Immature natural killer cell (primary cell): ENCODE data around the gene FOXO1. TPM values are rescaled to one million over a fixed set of nuclear protein-coding genes. Genes with fewer than 3 reads are reported as not detected.
"Not testable (repeated sequence)": the region's sequence is repeated elsewhere in the genome, so short reads cannot be mapped to it uniquely, and the experiment has no call there.

ENCODE experiments used
- DNase-seq, 3 donors: peaks; one replicate each; pipeline ENCODE4 v3.0.0; 2022; ENCODE audit warnings: mixed read lengths in 1 of 3
- H3K27ac Mint-ChIP-seq, 6 donors: one replicate each; pipeline ENCODE4 v1.8.0; 2020; ENCODE audit warnings: mixed read lengths in 6 of 6, mild to moderate bottlenecking in 5 of 6, inconsistent platforms in 4 of 6, moderate library complexity in 3 of 6
- H3K27me3 Mint-ChIP-seq, 3 donors: one replicate each; pipeline ENCODE4 v1.8.0; 2020 to 2021; ENCODE audit warnings: low read depth in 3 of 3, mild to moderate bottlenecking in 3 of 3, mixed read lengths in 3 of 3, moderate library complexity in 3 of 3, inconsistent platforms in 1 of 3
- H3K36me3 Mint-ChIP-seq, 3 donors: one replicate each; pipeline ENCODE4 v1.8.0; 2020; ENCODE audit warnings: mixed read lengths in 3 of 3, inconsistent platforms in 2 of 3, mild to moderate bottlenecking in 2 of 3
- H3K4me1 Mint-ChIP-seq, 2 donors: one replicate each; pipeline ENCODE4 v1.8.0; 2020; ENCODE audit warnings: inconsistent platforms in 2 of 2, mild to moderate bottlenecking in 2 of 2, mixed read lengths in 2 of 2, moderate library complexity in 1 of 2
- H3K4me3 Mint-ChIP-seq, 5 donors: one replicate each; pipeline ENCODE4 v1.8.0; 2020; ENCODE audit warnings: mild to moderate bottlenecking in 5 of 5, mixed read lengths in 5 of 5, inconsistent platforms in 3 of 5, moderate library complexity in 3 of 5
- H3K9me3 Mint-ChIP-seq, 6 donors: one replicate each; pipeline ENCODE4 v1.8.0; 2020; ENCODE audit warnings: mild to moderate bottlenecking in 6 of 6, mixed read lengths in 6 of 6, inconsistent platforms in 4 of 6, moderate library complexity in 3 of 6
- polyA plus RNA-seq, 3 donors: library from polyadenylated mRNA; unstranded; fragments of 300-500 nt; fragmentation: Illumina TruSeq; gene quantifications; one replicate each; pipeline ENCODE4 v1.2.3, GENCODE V29; 2021

The FOXO1 gene
- polyA plus RNA-seq, result 10 to 100 TPM in 2 of 3 donors, 1 to 10 TPM in 1; 4.5 to 15.6 (median 12.5) TPM

DNA sequence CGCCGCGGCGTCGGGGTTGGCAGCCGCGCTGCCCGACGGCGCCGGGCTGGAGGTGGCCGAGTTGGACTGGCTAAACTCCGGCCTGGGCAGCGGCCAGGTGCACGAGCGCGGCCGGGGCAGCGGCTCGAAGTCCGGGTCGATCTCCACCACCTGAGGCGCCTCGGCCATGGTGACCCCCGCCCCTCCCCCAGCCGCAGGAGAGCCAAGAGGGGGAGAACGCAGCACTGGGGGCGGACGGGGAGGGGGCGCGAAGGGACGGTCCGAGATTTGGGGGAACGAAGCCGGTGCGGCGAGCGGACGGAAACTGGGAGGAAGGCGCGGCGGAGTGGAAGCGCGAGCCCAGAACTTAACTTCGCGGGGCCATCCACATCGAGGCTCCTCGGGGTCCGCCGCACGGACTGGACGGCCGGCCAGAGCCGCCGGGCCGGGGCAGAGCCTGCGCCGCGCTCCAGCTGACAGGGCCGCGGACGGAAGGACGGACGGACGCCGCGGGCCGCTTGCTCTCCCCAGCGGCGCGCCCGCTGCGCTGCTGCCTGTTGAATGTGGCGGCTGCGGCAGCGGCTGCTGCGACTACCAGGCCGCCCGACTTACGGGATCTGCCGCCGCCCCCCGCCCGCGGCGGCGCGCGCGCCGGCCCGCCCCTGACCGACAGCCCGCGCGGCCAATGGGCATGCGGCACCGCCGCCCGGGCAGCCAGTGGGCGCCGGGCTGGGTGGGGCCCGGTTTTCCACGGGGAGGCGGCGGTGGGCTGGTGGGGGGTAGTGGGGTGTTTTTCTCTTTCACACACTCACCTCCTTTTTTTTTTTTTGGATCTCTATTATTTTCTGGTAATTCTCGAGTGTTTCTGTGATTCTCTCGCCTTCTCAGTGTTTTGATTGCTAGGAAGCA is at the start of gene FOXO1:
TSS of gene FOXO1 (minus strand) at position 597 of the 888 bp plus-strand sequence. CDS start at position 168, 429 bp downstream.
- peaks cover 35% of the 10 kb centered on the region in 2 donors for H3K4me1 Mint-ChIP-seq
- H3K4me3 Mint-ChIP-seq, result peak within 1 kb of the TSS; percentile 88 to 95 (median 93)

DNA sequence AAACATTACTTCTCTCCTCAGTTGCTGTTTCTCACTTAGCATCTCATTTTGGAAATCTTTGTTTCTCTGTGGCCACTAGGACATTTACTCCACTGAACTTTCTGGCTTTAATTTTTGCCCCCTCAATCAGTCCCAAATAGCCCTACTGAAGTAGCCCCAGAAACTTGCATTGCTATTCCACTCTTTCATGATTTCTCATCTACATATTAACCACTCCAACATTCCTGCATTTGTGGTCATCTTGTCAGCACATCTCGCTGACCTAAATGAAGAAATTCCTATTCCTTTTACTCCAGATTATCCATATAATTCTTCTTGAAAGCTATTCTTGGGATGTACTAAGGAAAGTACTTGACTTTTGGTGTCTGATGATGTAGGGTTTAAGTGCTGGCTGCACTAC is 48.0 kb upstream of the FOXO1 start:
- not testable (repeated sequence) for H3K27me3 Mint-ChIP-seq, H3K4me3 Mint-ChIP-seq, H3K27ac Mint-ChIP-seq, DNase-seq, H3K4me1 Mint-ChIP-seq
- Mint-ChIP-seq H3K9me3 (peaks cover 18 to 23% (median 20%) of the 10 kb centered on the region in 6 donors), H3K36me3 (peaks cover 42 to 64% (median 56%) of the 10 kb centered on the region in 3 donors)

More for the DNA sequence above, at the start of gene FOXO1:
- H3K36me3 Mint-ChIP-seq, result no peaks in the 10 kb centered on the region
- no peaks in the 10 kb centered on the region for H3K9me3 Mint-ChIP-seq
- peaks cover 10 to 19% (median 16%) of the 10 kb centered on the region in 3 donors for H3K27me3 Mint-ChIP-seq
- H3K27ac Mint-ChIP-seq, result peak within 1 kb of the TSS; percentile 88 to 95 (median 94)
- DNase-seq, result peak; percentile 89 to 93 (median 92)

DNA sequence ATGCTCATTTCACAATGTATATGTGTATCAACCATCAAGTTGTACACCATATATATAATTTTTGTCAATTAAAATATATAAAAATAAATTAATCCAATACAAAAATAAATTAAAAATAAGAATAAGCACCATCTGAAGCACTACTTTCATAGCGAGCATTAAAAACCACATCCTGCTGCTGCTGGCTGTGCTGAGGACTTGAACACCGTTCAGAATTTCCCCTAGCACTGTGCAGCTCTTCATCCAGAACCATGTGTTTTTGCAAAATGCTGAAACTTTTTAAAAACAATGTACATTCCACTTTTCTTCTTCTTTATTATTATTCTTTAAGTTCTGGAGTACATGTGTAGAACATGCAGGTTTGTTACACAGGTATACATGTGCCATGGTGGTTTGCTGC is 40.0 kb upstream of the FOXO1 start:
- H3K4me3 Mint-ChIP-seq, result no peak overlapping the region
- no peak overlapping the region for H3K27ac Mint-ChIP-seq
- peaks cover 9 to 15% (median 11%) of the 10 kb centered on the region in 3 donors for H3K36me3 Mint-ChIP-seq
- DNase-seq, result no peak
- H3K4me1 Mint-ChIP-seq, result no peaks in the 10 kb centered on the region
- H3K27me3 Mint-ChIP-seq, result peaks cover 0 to 4% (median 2%) of the 10 kb centered on the region in 3 donors
- H3K9me3 Mint-ChIP-seq, result peaks cover 24 to 51% (median 38%) of the 10 kb centered on the region in 6 donors

DNA sequence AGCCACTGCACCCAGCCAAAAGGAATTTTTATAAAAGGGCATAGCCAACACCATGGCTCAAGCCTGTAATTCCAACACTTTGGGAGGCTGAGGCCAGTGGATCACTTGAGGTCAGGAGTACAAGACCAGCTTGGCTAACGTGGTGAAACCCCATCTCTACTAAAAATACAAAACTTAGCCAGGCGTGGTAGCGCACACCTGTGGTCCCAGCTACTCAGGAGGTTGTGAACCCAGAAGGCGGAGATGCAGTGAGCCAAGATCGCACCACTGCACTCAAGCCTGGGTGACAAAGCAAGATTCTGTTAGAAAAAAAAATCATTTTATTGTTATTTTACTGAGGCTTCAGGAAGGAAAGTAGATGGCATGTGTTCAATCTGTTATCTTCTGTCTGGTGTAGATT is 31.3 kb upstream of the FOXO1 start:
- H3K4me3 Mint-ChIP-seq, result no peak overlapping the region
- H3K27ac Mint-ChIP-seq, result no peak overlapping the region
- peaks cover 0 to 4% (median 0%) of the 10 kb centered on the region in 3 donors for H3K36me3 Mint-ChIP-seq
- no peak for DNase-seq
- no peaks in the 10 kb centered on the region for H3K27me3 Mint-ChIP-seq
- no peaks in the 10 kb centered on the region for H3K4me1 Mint-ChIP-seq
- no peaks in the 10 kb centered on the region for H3K9me3 Mint-ChIP-seq

DNA sequence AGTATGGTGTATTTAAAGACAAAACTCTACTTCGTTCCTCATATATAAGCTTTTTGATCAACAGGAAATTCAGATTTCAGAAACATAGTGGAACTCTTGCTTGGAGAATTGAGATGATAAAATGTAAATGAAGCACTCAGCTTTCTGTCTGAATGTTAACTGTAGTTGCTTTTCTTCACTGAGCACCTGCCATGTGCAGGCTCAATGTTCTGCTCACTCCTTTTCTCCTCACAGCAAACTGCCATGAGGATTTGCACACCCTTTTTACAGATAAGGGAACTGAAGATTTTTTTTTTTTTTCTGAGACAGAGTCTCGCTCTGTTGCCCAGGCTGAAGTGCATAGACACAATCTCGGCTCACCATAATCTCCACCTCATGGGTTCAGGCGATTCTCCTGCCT is 28.0 kb upstream of the FOXO1 start:
- DNase-seq, result no peak
- Mint-ChIP-seq H3K27me3 (no peaks in the 10 kb centered on the region), H3K27ac (no peak overlapping the region), H3K9me3 (no peaks in the 10 kb centered on the region), H3K4me3 (no peak overlapping the region), H3K4me1 (no peaks in the 10 kb centered on the region), H3K36me3 (peaks cover 0 to 4% (median 0%) of the 10 kb centered on the region in 3 donors)

DNA sequence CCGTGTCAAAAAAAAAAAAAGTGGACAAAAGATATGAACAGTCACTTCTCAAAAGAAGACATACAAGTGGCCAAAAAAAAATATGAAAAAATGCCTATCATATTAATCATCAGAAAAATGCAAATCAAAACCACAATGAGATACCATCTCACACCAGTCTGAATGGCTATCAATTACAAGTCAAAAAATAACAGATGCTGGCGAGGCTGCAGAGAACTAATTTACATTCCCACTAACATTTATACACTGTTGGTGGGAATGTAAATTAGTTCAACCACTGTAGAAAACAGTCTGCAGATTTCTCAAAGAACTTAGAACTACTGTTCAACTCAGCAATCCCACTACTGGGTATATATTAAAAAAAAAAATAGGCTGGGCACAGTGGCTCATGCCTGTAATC is 26.5 kb upstream of the FOXO1 start:
- Mint-ChIP-seq H3K4me3 (no peak overlapping the region), H3K9me3 (no peaks in the 10 kb centered on the region), H3K4me1 (no peaks in the 10 kb centered on the region), H3K27me3 (no peaks in the 10 kb centered on the region), H3K27ac (no peak overlapping the region), H3K36me3 (no peaks in the 10 kb centered on the region)
- no peak for DNase-seq

DNA sequence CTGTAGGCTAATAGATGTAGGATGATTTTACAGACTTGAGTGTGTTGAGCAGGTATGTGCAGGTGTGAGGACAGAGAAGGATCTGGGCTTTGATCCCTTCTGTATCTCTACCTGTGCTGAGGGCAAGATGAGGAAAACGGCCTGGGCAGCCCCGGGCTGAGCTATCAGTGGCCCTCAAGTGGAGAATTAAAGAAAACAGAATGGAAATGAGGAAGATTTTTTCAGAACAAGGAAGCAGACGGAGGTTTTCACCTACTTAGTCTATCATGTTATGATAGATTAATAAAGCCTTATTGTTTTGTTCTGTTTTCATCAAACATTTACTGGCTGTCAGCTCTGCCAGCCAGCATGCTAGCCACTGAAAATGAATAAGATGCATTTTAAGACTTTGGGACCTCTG is 22.3 kb upstream of the FOXO1 start:
- Mint-ChIP-seq H3K4me3 (no peak overlapping the region), H3K27ac (no peak overlapping the region), H3K36me3 (no peaks in the 10 kb centered on the region), H3K9me3 (no peaks in the 10 kb centered on the region), H3K4me1 (no peaks in the 10 kb centered on the region), H3K27me3 (no peaks in the 10 kb centered on the region)
- DNase-seq, result no peak

DNA sequence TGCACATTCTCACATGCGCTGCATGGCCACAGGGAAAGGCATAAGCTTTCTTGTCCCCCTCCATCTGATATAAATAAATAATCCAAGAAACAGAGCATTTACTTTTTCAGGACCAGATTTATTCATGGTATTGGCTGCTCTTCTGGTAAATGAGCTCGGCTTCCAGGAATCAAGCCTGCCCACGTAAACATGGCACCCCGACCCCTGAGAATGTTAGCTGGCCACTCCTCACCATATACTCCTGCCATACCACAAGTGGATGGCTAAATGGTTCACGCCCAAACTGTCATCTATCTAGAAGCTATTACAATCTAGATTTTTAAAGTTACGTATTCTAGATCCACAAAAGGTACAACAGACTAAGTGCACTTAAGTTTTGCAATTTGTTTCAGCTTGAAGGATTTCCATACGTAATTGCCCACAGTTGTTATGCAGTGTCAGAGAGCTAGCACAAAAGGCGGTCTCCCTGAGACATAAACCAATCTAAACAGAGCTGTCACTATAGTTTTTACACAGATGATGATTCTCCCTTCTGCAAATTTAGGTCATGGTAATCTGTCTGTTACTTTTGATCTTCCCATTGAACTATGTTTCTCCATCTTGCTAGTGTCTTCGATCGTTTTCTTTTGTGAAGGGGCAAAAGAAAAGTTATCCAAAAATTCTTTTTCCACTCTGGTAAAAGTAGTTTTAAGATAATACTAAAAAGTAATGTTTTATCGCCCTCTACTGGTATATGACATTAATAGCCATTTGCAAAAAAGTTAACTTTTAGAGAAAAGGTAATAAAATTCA is 16.2 kb upstream of the FOXO1 start:
- no peaks in the 10 kb centered on the region for H3K4me1 Mint-ChIP-seq
- no peaks in the 10 kb centered on the region for H3K36me3 Mint-ChIP-seq
- no peak overlapping the region for H3K4me3 Mint-ChIP-seq
- peak; percentile 36 to 50 (median 40) for DNase-seq
- no peak overlapping the region for H3K27ac Mint-ChIP-seq
- H3K9me3 Mint-ChIP-seq, result no peaks in the 10 kb centered on the region
- peaks cover 0 to 5% (median 0%) of the 10 kb centered on the region in 3 donors for H3K27me3 Mint-ChIP-seq

DNA sequence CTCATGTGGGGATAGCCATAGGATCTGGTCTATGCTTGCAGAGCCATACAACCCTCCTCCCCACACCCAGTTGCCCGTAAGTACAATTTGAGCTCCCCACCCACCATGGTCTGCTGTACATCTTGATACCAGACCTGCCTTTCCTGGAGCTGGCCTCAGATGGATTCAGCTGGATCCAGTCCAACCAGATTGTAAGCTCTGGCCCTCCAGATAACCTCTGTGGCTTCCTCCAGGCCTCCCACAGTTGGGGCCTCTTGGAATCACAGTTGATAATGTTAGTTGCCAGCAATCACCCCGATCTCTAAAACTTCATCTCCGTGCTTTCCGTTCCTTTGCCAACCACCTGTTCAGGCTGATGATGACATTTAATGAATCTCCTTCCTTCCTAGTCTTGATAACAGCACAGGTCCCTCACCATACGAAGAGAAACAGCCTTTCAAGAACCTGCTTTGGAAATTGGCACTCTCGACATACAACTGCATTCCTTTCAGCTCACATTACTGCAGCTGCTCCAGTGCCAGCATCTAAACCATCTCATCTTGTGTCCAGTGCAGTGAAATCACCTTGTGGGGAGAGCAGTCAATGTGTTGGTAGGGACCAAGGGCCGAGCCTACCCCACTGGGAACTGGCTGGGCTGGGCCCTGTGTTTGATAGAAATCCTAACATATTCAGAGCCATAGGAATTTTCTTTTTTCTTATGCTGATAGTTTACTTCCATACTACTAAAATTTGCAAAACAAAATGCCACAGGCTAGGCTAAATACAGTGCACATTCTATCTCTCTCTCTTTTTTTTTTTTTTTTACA is 15.1 kb upstream of the FOXO1 start:
- H3K4me3 Mint-ChIP-seq, result no peak overlapping the region
- H3K27ac Mint-ChIP-seq, result no peak overlapping the region
- DNase-seq, result no peak

DNA sequence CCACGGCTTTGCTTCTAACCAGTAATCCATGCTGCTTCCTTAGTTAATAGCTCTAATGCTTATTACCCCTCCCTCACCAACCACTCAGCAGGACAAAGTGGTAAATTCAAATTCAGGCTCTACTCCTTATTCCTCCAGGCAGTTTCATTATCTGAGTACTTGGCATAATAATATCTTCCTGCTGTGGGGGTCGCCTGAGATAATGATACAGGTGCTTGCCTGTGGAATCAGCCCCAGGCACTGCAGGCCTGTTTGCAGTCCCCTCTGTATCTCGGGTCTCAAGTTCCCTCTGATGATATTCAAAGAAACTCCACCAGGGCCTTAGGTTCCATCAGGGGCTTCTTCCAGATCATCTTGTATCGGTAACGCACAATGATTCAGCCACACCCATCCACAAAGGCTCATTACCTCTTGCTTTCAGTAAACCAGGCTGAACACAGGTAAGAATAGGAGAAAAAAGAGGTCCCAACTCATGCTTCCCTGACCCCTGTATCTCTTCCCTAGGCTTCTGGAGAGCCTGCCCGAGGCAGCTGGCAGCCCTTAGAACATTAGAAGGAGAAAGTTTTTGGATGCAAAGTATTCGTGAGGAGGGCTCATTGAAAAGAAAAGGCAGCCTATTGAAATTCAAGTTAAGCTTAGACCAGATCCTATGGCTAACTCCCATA is 14.3 kb upstream of the FOXO1 start:
- no peaks in the 10 kb centered on the region for H3K9me3 Mint-ChIP-seq
- H3K4me3 Mint-ChIP-seq, result no peak overlapping the region
- H3K4me1 Mint-ChIP-seq, result no peaks in the 10 kb centered on the region
- H3K27ac Mint-ChIP-seq, result no peak overlapping the region
- no peaks in the 10 kb centered on the region for H3K36me3 Mint-ChIP-seq
- DNase-seq, result no peak
- H3K27me3 Mint-ChIP-seq, result peaks cover 0 to 5% (median 0%) of the 10 kb centered on the region in 3 donors

More for the DNA sequence above, 15.1 kb upstream of the FOXO1 start:
- H3K4me1 Mint-ChIP-seq, result no peaks in the 10 kb centered on the region
- H3K9me3 Mint-ChIP-seq, result no peaks in the 10 kb centered on the region
- no peaks in the 10 kb centered on the region for H3K36me3 Mint-ChIP-seq
- peaks cover 0 to 5% (median 0%) of the 10 kb centered on the region in 3 donors for H3K27me3 Mint-ChIP-seq

DNA sequence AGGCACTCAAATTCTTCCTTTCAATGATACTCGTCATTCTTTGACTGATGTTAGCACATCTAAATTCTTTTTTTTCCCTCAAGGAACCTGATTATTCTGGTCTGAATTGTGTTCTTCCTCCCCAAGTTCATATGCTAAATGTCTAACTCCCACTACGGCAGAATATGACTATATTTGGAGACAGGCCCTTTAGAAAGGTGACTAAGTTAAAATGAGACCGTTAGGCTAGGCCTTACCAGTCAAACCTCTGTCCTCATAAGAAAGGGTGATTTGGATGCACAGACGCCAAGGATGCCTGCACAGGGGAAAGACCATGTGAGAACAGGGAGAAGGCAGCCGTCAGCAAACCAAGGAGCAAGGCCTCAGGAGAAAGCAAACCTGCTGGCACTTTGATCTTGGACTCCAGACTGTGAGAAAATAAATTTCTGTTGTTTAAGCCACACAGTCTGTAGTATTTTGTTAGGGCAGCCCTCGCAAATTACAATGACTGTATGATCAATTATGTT is 13.1 kb upstream of the FOXO1 start:
- peaks cover 0 to 5% (median 2%) of the 10 kb centered on the region in 3 donors for H3K27me3 Mint-ChIP-seq
- no peak overlapping the region for H3K4me3 Mint-ChIP-seq
- no peaks in the 10 kb centered on the region for H3K4me1 Mint-ChIP-seq
- no peak for DNase-seq
- no peak overlapping the region for H3K27ac Mint-ChIP-seq
- H3K36me3 Mint-ChIP-seq, result no peaks in the 10 kb centered on the region
- H3K9me3 Mint-ChIP-seq, result no peaks in the 10 kb centered on the region

DNA sequence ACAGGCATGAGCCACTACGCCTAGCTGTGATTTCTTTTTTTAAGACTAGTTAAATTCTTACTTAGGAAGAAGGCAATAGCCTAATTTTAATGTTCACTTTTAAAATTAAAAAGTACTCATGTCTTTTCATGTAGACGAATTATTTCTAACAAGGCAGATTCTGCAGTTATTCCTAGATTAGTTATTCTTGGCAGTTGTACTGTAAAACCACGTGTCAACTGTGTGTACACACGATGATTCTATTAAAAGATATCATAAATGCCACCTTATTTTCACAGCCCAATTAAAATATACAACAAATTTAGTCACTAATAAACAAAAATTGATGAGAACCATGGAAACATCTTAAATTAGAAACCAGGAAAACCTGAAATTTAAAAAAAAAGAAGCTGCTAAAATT is 10.6 kb upstream of the FOXO1 start:
- Mint-ChIP-seq H3K36me3 (no peaks in the 10 kb centered on the region), H3K27me3 (peaks cover 0 to 2% (median 2%) of the 10 kb centered on the region in 3 donors), H3K9me3 (no peaks in the 10 kb centered on the region), H3K4me1 (no peaks in the 10 kb centered on the region), H3K4me3 (no peak overlapping the region), H3K27ac (no peak overlapping the region)
- no peak for DNase-seq

DNA sequence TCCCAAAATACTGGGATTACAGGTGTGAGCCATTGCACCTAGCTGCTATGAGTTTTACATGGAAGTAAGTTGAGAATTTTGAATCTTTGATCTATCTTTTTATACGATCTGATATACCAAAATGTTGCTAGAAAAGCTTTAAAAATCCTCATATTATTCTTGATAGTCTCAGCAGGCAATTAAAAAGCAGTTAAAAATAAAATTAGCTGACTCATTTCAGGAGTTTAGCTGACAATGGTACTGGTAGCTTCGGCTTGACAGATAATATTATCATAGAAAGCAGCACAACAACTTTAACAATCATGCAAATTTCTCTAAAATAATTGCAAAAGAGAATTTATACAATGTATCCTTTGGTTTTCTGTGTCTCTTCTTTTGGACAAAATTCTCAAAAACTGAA is 9.6 kb upstream of the FOXO1 start:
- H3K27me3 Mint-ChIP-seq, result peaks cover 0 to 2% (median 2%) of the 10 kb centered on the region in 3 donors
- no peaks in the 10 kb centered on the region for H3K36me3 Mint-ChIP-seq
- no peaks in the 10 kb centered on the region for H3K9me3 Mint-ChIP-seq
- H3K4me1 Mint-ChIP-seq, result no peaks in the 10 kb centered on the region
- no peak overlapping the region for H3K4me3 Mint-ChIP-seq
- H3K27ac Mint-ChIP-seq, result no peak overlapping the region
- DNase-seq, result no peak
